Adrenal gland (tissue), 5 donors: ENCODE results near the gene MFSD11.

Experiments
- CTCF ChIP-seq, 6 experiments: fragments of 450-650 bp in 4 of 6; fragments of 200-600 bp in 2 of 6; sonication (generic) in 1 of 6; IDR thresholded peaks; 1 replicate in 5 of 6; 2 replicates in 1 of 6; pipeline versions ENCODE4 v1.5.1 to v1.8.0; 2016 to 2021; ENCODE audit warnings: antibody characterized with exemption in 6 of 6, mild to moderate bottlenecking in 2 of 6, moderate library complexity in 1 of 6
- POLR2A ChIP-seq, 2 donors: fragments of 450-650 bp; IDR thresholded peaks; one replicate each; pipeline ENCODE4 v1.6.1; 2017; ENCODE audit warnings: antibody characterized with exemption in 2 of 2, mild to moderate bottlenecking in 2 of 2, moderate library complexity in 1 of 2
- donor health status: DM: no; HTN: no; CAD: no.

DNA sequence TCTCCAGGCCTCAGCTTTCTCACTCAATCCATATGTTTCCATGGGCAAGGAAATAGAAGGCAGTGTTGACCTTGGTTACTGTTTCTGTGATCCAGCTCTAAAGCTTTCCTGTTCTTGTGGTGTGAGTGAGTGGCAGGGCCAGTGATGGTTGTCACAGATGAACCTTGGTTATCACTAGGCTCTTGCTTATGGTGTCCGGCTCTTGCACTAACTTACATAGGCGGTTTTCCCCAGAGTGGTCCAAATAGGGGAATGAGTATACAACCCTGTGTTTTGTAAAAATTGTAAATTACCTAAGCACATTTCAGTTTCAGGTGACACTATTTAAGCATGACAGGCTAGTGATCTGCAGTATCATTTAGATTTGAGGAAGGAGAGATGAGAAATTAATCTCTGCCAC is 6.8 kb downstream of the MFSD11 start:
- TF ChIP-seq CTCF (IDR thresholded peaks at IDR 0.05) (no peak), POLR2A (IDR thresholded peaks at IDR 0.05) (no peak)
